SHP77 (cell line): Measurements from ENCODE around the gene ARHGAP27.
A peak's percentile ranks its signal among the peaks of the same experiment; 100 is the strongest.

ENCODE experiments used
- DNase-seq, 2 experiments: peaks; one replicate each; lab custom pipeline; 2025; lab: John Stamatoyannopoulos, UW

The ARHGAP27 gene

GRCh38 chr17:45430006-45430737 lies 2.5 kb downstream of the ARHGAP27 start:
- no peak for DNase-seq

GRCh38 chr17:45429339-45430005 lies 3.2 kb downstream of the ARHGAP27 start:
- DNase-seq: no peak

GRCh38 chr17:45428931-45429338 lies 3.7 kb downstream of the ARHGAP27 start:
- DNase-seq: no peak

GRCh38 chr17:45428050-45428617 lies 4.5 kb downstream of the ARHGAP27 start:
- DNase-seq: peak; percentile 62 to 68

- no peak for DNase-seq
Measured at GRCh38 chr17:45427181-45427835, 5.4 kb downstream of the ARHGAP27 start.

- no peak for DNase-seq
Measured at GRCh38 chr17:45426561-45426960, 6.1 kb downstream of the ARHGAP27 start.

GRCh38 chr17:45425984-45426413 lies 6.7 kb downstream of the ARHGAP27 start:
- DNase-seq: no peak

- DNase-seq: peak; percentile 69 to 76
Measured at GRCh38 chr17:45425125-45425983, 7.3 kb downstream of the ARHGAP27 start.

GRCh38 chr17:45424769-45425124 lies 7.9 kb downstream of the ARHGAP27 start:
- DNase-seq: no peak

- no peak for DNase-seq
Measured at GRCh38 chr17:45423975-45424335, 8.7 kb downstream of the ARHGAP27 start.

- DNase-seq: no peak
Measured at GRCh38 chr17:45423304-45423974, 9.2 kb downstream of the ARHGAP27 start.

- no peak for DNase-seq
Measured at GRCh38 chr17:45414990-45415881, 17.4 kb downstream of the ARHGAP27 start.

GRCh38 chr17:45413498-45413923 lies 19.2 kb downstream of the ARHGAP27 start:
- no peak for DNase-seq

- no peak for DNase-seq
Measured at GRCh38 chr17:45411348-45412105, 21.1 kb downstream of the ARHGAP27 start.

GRCh38 chr17:45410144-45411091 lies 22.3 kb downstream of the ARHGAP27 start:
- no peak for DNase-seq

- DNase-seq: no peak
Measured at GRCh38 chr17:45409659-45410076, 23.0 kb downstream of the ARHGAP27 start.

- no peak for DNase-seq
Measured at GRCh38 chr17:45408611-45409421, 23.9 kb downstream of the ARHGAP27 start.
